ENCODE data around the gene TBC1D2.

TBC1D2 gene

DNA sequence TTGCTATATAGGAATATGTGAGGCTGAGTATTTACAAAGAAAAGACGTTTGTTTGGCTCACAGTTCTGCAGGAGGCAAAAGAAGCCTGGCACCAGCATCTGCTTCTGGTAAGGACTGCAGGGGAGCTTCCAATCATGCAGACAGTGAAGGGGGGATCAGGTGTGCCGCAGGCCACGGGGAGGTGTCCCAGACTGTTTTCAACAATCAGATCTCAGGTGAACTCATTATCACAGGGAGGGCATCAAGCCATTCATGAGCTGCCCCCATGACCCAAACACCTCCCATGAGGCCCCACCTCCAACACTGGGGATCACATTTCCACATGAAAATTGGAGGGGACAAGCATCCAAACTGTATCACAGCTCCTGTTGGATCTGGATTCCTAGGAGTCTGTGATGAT lies 106.0 kb downstream of the TBC1D2 start:
- Histone ChIP-seq H3K27ac (ENCODE audit: low read length) (no peak overlapping the region), H2AFZ (ENCODE audit: low read depth, low read length) (no peak overlapping the region), H3K36me3 (ENCODE audit: insufficient read depth, low read length) (no peaks in the 10 kb centered on the region), H3K4me1 (ENCODE audit: insufficient read depth, low read length) (no peaks in the 10 kb centered on the region), H3K79me2 (ENCODE audit: insufficient read depth, low read length) (no peaks in the 10 kb centered on the region), H3K9me3 (ENCODE audit: insufficient read depth, low read length, severe bottlenecking) (no peaks in the 10 kb centered on the region), H3K4me2 (ENCODE audit: insufficient read depth, low read length) (no peak overlapping the region), H4K20me1 (ENCODE audit: insufficient read depth, low read length) (no peaks in the 10 kb centered on the region), H3K27me3 (ENCODE audit: insufficient read depth, low read length, poor library complexity) (no peaks in the 10 kb centered on the region), H3K9ac (ENCODE audit: low read depth, low read length) (no peak overlapping the region), H3K4me3 (ENCODE audit: low read depth in 1 of 2, low read length in 2 of 2) (no peak overlapping the region)
- DNase-seq (no peak), ATAC-seq (ENCODE audit: insufficient read depth, low read depth) (no peak)
- TF ChIP-seq, protein P1, sequence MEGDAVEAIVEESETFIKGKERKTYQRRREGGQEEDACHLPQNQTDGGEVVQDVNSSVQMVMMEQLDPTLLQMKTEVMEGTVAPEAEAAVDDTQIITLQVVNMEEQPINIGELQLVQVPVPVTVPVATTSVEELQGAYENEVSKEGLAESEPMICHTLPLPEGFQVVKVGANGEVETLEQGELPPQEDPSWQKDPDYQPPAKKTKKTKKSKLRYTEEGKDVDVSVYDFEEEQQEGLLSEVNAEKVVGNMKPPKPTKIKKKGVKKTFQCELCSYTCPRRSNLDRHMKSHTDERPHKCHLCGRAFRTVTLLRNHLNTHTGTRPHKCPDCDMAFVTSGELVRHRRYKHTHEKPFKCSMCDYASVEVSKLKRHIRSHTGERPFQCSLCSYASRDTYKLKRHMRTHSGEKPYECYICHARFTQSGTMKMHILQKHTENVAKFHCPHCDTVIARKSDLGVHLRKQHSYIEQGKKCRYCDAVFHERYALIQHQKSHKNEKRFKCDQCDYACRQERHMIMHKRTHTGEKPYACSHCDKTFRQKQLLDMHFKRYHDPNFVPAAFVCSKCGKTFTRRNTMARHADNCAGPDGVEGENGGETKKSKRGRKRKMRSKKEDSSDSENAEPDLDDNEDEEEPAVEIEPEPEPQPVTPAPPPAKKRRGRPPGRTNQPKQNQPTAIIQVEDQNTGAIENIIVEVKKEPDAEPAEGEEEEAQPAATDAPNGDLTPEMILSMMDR (IDR thresholded peaks at IDR 0.05; ENCODE audit: borderline replicate concordance, extremely low read depth, low read length, poor library complexity, severe bottlenecking), result no peak
- TF ChIP-seq EZH2 (IDR thresholded peaks at IDR 0.05; ENCODE audit: borderline replicate concordance, low read depth, low read length, severe bottlenecking), result no peak
